Astrocyte of the cerebellum (primary cell): ENCODE measurements around the gene RHOU.

Experiments used
- DNase-seq: peaks from one replicate; pipeline ENCODE4 v3.0.0-alpha.2; 2011; ENCODE audit warnings: low read depth
- H3K4me3 ChIP-seq: 2 replicates; pipeline ENCODE4 v1.5.1; 2011; ENCODE audit warnings: mild to moderate bottlenecking, low read depth, low read length, moderate library complexity
- in situ Hi-C: cut with HindIII; loops from 2 replicates; pipeline ENCODE4 v1.10.0; 2017; ENCODE audit warnings: low sequenced_read_pairs
- TF ChIP-seq, protein P1 (sequence below): IDR thresholded peaks from 2 replicates; pipeline ENCODE4 v1.5.1; 2012; ENCODE audit warnings: low read length, low read depth, moderate library complexity, mild to moderate bottlenecking; ENCODE audit errors: missing control alignments

RHOU gene

GRCh38 chr1:228786361-228787129 is 51.3 kb downstream of the RHOU start:
- DNase-seq = no peak
- H3K4me3 ChIP-seq = no peak overlapping the region
- in situ Hi-C loops = no loop called here
- TF ChIP-seq, protein P1, sequence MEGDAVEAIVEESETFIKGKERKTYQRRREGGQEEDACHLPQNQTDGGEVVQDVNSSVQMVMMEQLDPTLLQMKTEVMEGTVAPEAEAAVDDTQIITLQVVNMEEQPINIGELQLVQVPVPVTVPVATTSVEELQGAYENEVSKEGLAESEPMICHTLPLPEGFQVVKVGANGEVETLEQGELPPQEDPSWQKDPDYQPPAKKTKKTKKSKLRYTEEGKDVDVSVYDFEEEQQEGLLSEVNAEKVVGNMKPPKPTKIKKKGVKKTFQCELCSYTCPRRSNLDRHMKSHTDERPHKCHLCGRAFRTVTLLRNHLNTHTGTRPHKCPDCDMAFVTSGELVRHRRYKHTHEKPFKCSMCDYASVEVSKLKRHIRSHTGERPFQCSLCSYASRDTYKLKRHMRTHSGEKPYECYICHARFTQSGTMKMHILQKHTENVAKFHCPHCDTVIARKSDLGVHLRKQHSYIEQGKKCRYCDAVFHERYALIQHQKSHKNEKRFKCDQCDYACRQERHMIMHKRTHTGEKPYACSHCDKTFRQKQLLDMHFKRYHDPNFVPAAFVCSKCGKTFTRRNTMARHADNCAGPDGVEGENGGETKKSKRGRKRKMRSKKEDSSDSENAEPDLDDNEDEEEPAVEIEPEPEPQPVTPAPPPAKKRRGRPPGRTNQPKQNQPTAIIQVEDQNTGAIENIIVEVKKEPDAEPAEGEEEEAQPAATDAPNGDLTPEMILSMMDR = no peak

- in situ Hi-C loops = no loop called here
- TF ChIP-seq, protein P1 = no peak
- H3K4me3 ChIP-seq = no peak overlapping the region
- DNase-seq = no peak
These were observed 56.5 kb downstream of the RHOU start for GRCh38 chr1:228791791-228792190.

GRCh38 chr1:228792601-228793000 is 57.3 kb downstream of the RHOU start:
- in situ Hi-C loops = no loop called here
- DNase-seq = no peak
- H3K4me3 ChIP-seq = no peak overlapping the region
- TF ChIP-seq, protein P1 = no peak

DNA sequence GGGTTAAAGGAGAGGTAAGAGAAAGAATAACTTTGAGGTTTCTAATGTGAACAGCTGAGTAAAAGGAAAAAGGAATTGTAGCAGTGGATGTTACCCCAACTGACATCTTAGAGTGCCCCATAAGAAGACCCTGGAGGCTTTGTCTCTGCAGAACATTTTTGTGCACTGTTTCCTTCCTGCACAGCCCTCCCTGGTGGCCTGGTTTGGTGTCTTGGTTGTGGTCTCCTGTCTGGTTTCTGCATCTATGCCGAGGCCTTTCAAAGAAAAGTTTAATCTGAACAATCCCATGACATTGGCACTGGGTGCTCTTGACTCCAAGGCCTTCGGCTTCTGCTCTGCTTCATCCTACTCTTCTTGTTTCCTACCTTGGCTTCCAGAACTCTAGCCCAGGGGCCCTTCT is 57.8 kb downstream of the RHOU start:
- DNase-seq = no peak
- TF ChIP-seq, protein P1 = no peak
- in situ Hi-C loops = no loop called here
- H3K4me3 ChIP-seq = no peak overlapping the region

DNA sequence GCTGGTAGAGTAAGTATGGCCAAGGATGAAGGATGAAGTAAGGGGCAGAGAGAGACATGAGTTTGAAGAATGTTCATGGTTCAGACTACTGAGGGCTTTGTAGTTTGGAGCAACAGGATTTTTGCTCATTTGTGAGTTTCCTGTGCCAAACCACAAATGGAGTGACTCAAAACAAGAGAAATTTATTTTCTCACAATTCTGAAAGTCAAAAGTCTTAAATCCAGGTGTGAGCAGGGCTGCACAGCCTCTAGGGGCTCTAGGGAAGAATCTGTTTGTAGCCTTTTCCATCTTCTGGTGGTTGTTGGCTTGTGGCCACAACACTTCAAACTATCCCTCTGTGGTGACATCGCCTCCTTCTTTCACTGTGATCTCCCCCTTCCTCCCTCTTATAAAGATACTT is 58.9 kb downstream of the RHOU start:
- peak; percentile 5 for DNase-seq
- in situ Hi-C loops = no loop called here
- H3K4me3 ChIP-seq = no peak overlapping the region
- TF ChIP-seq, protein P1 = no peak

DNA sequence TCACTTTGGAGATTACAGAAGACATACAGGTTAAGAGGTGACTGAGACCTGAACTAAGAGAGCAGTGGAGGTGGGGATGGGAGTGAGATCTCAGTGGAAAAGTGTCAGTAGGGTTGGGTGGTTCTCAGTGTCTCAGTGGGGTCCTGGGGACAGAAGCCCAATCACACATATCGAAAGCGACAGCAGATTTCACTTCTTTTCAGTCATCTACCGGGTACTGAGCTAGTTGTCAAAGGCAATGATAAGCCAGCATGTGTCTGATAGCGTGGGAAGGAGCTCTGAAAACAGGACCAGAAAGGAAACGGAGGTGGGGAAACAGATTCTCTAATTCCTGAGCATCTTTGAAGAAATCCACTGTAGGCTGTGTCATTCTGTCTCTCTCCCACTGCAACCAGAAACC is 59.5 kb downstream of the RHOU start:
- no peak for DNase-seq
- in situ Hi-C loops = no loop called here
- TF ChIP-seq, protein P1 = no peak
- no peak overlapping the region for H3K4me3 ChIP-seq
